NCI-H69 (cell line): ENCODE results near the gene DNAH17.

Source experiments
- DNase-seq: peaks from one replicate; lab custom pipeline; 2025; lab: John Stamatoyannopoulos, UW

DNAH17 gene

DNA sequence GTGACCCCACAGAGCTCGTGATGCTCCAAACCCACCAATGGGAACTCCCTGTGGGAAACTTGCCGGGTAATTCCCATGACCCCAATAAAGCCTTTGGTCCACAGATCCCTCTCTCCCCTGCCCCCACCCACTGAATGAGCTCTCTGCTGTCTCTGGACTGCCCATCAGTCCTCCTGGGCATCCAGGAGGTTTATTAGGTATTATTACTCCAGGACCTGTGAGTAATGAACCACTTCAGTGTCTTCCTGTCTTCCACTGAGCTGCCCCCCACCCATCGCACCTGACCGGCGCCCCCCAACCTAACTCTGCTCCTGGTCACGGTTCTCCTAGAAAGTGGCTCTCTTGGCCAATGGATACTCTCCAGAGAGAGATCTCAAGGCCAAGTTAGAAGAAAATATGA is 28.7 kb upstream of the DNAH17 start:
- DNase-seq = no peak

GRCh38 chr17:78605429-78605828 is 28.2 kb upstream of the DNAH17 start:
- no peak for DNase-seq

GRCh38 chr17:78602246-78602645 is 25.1 kb upstream of the DNAH17 start:
- DNase-seq = no peak

- no peak for DNase-seq
Measured at GRCh38 chr17:78601577-78602190, 24.5 kb upstream of the DNAH17 start.

GRCh38 chr17:78600181-78600721 is 23.1 kb upstream of the DNAH17 start:
- no peak for DNase-seq

GRCh38 chr17:78599419-78599818 is 22.2 kb upstream of the DNAH17 start:
- peak; percentile 56 for DNase-seq

DNA sequence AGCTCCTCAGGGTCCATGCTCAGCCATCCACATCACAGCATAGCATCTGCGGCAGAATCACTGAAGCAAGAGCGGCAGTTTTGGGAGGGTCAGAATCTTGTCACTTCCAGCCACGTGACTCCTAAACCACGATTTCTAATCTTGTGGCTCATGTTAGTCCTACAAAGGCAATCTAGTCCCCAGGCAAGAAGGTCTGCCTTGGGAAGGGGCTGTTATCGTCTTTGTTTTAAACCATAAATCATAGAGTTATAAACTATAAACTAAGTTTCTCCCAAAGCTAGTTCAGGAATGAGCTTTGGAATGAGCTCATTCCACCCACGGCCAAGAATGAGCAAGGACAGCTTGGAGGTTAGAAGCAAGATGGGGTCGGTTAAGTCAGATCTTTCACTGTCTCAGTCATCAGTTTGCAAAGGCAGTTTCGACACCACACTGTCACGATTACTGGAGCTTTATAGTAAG is 20.8 kb upstream of the DNAH17 start:
- no peak for DNase-seq

DNA sequence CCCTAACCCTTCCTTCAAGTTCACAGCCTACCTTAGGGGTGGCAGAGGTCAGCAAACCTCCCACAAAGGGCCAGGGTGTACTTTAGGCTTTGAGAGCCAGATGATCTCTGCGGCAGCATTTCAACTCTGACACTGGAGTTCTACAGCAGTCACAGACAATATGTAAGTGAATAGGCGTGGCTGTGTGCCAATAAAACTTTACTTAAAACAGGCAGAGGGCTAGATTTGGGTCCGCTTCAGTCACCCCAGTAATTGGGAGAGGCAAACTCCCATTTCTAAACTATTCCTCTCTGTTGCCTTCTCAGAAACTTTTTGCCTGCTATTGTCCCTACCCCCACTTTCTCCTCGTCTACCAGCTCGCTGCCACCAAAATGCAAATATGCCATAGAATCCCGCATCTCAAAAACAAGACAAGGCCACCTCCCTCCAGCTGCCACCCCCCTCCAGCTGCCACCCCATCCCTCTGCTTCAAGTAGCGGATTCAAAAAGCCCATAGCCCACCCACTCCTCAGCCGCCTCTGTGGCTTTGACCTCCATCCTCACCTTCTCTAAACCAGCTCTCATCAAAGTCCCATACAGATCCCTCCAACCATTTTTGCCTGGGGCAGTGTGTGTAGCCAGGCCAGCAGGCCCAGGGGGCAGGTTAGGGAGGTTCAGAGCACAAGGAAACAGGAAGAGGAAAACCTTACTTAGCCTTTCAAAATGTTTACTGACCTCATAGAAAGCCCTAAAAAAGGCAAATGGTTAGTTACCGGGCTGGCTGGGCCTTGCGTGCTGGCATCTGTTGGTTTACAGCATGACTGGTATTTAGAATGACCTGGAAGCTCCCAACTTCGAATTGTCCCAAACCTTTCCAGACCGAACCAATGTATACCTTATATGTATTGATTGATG is 19.9 kb upstream of the DNAH17 start:
- no peak for DNase-seq

- no peak for DNase-seq
Measured at GRCh38 chr17:78595135-78595810, 18.1 kb upstream of the DNAH17 start.

- no peak for DNase-seq
Measured at GRCh38 chr17:78592991-78593329, 15.8 kb upstream of the DNAH17 start.

GRCh38 chr17:78591263-78591671 is 14.1 kb upstream of the DNAH17 start:
- no peak for DNase-seq

DNA sequence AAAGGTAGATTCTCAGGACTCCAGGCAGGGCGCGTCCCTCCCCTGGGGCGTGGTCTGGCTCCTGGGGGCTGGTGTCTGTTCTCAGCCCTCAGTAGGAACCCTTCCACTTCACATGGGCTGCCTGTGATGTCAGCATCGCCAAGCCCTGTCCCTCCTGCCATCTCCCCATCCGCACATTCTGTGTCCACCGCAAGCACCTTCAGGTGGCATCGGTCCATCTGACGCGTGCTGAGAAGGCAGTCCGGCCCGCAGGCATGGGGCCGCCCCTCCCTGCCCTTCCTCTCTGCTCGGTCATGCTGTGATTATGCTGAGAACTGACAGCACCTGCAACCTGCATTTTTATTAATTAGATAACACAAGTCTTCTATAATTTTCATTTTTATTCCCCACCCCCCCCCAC is 12.7 kb upstream of the DNAH17 start:
- no peak for DNase-seq

- no peak for DNase-seq
Measured at GRCh38 chr17:78589031-78589675, 12.0 kb upstream of the DNAH17 start.

DNA sequence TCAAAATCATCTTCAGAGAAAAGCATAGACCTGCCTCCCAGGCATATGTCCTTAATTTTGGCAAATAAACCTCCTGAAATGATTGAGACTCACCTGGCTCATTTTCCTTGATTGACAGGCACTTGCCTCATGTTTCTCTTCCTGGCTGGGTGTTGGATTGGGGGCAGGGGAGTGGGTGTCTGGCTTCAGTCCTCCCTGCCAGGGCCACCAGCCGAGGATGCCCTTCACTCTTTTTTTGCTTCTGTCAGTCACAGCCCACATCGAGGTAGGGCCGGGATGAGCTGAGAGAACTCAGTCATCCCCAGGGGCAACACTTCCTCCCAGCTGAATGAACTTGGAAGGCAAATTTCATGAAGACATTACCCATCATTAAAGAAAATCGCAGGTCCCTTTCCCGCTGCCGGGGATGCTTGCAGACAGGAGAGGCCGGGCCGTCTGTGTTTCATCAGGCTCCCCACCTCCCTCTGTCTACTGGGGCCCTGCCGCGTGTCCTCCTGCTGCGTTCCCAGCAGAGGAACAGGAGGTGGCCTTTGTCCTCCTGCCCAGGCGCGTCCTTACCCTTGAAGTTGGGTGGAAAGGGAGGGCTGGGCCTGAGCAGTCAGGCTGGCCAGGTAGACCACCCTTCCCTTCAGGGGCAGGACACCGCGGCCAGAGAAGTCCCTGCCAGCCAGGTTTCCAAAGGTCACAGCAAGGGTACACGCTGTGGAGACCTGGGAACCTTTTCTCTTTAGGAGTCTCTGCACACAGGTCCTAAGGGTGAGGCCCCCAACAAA is 11.2 kb upstream of the DNAH17 start:
- DNase-seq = peak; percentile 61

DNA sequence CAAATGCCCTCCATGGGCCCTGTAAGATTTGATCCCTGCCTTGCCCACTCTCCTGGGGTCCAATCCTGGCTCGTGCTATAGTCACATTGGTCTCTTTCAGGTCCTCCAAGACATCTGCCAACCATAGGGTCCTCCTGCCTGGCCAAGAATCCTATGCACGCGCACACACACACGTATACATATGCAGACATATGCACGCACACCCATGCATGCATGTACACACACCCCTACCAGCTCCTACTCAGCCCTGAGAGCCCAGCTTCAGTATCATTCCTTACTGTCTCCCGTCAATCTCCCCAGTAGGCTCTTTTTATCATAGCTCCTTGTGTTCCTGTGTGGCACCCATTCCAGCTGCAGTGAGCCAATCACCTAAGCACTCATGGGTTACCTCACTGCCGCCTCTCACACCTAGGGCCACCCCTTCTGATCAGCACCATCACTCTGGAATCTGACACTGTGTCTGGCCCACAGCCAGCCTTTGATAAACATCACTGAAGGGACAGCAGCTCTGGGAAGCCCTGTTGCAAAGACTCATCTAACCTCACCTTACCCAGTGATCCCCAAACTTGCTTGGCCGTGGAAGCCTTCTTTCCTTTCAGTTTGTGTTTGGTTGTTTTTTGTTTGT is 7.9 kb upstream of the DNAH17 start:
- no peak for DNase-seq

- no peak for DNase-seq
Measured at GRCh38 chr17:78583091-78583490, 5.9 kb upstream of the DNAH17 start.

- no peak for DNase-seq
Measured at GRCh38 chr17:78581304-78581703, 4.1 kb upstream of the DNAH17 start.

DNA sequence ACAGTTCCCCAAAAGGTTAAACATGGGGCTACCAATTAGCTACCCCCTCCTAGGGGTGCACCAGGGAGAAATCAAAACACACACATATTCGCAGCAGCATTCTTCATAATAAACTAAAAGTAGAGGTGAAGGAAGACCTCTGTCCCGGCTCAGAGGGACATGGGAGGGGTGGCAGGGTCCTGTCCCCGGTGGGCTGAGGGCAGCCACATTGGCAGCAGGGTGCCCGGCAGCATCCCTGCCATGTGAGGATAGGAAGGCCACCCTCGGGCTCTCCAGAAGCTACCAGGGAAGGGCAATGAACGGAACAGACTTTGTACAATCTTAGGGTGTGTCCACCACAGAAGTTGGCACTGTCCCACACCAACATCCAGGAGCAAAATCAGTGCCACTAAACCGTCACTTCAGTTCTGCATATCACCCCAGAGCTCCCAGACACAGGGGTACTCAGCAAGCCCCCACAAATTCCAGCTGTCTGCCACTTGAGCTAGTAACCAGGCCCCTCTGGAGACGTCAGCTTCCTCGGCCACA is 3.1 kb upstream of the DNAH17 start:
- DNase-seq = no peak

DNA sequence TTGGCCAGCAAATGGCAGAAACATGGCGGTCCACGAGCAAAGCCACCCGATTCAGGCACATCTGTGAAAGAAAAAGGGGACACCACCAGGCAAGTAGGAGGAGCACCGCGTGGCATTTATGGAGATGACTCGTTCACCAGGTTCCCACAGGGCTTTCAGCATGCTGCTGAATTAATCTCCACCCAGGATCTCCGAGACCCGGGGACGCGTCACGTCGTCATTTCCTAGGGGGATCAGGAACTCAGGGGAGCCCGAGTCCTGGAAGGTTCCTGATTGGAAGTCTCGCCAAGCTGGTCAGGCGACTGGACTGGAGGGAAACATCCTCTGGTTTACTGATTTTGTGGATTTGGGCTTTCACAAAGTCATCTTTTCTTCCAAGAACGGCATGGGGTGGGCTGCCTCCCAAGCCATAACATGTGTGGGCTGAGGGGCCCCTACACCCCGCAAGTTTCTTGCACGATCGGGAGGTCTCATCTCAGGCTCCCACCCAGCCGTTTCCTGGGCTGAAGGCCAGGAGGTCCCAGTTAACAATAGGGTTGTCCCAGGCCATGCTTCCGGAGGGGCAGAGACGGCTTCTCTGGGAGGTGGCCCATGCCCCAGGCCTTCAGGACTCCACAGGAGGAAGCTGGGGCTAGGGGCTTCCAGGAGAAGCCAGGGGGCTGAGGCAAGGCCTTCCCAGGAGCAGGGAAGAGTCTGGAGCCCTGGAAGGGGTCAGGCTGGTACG is 645 bp downstream of the DNAH17 start:
- no peak for DNase-seq

DNA sequence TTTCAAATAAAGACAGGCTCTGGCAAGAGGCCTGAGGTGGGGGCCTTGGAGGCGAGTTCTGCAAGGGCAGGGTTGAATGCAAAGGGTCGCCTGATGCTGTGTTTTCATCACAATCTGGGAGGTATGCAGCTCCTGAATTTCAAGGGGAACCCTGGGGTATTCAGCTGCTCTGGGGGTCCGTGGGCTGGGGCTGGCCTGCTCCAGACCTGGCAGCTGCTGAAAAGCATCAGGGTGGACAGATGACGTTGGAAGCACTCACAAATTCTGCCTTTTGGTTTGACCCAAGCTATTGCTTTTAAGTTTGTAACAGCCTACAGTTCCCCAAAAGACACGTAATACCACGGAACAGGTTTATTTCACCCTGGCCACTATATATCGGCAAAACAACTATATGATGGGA is 1.3 kb downstream of the DNAH17 start:
- no peak for DNase-seq
